VCaP (cell line): ENCODE data around the gene CYP51A1.

Experiments
- H3K27ac ChIP-seq: fragments of 450-650 bp; 2 replicates; pipeline ENCODE4 v1.5.1; 2017
- TF ChIP-seq, protein P1 (sequence below): fragments of 450-650 bp; conservative IDR thresholded peaks from 2 replicates; pipeline ENCODE4 v1.5.1; 2017; ENCODE audit warnings: mild to moderate bottlenecking, moderate library complexity

CYP51A1 gene

DNA sequence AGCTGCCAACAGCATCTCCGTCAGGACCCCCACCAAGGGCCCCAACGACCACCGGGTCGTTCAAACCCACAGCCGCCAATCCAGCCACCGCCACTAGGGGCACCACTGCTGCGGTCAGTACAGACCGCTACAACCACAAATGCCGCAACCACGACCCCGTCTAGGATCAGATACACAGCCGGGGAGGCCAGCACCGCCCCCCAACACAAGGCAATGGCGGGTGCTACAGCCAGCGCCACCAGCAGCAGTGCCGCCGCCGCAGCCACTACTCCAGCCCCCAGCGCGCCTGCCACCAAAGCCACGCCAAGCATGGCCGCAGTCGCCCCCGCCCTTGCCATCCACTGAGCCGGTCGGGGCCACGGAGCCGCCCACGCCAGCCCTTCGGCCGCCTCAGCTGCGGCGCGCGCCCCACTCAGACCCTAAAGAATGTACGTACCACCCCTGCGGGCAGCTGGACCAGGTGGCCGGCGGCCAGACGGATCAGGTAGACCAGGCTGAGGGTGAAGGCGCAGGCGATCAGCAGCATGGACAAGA lies 473 bp downstream of the CYP51A1 start:
- TF ChIP-seq, protein P1, sequence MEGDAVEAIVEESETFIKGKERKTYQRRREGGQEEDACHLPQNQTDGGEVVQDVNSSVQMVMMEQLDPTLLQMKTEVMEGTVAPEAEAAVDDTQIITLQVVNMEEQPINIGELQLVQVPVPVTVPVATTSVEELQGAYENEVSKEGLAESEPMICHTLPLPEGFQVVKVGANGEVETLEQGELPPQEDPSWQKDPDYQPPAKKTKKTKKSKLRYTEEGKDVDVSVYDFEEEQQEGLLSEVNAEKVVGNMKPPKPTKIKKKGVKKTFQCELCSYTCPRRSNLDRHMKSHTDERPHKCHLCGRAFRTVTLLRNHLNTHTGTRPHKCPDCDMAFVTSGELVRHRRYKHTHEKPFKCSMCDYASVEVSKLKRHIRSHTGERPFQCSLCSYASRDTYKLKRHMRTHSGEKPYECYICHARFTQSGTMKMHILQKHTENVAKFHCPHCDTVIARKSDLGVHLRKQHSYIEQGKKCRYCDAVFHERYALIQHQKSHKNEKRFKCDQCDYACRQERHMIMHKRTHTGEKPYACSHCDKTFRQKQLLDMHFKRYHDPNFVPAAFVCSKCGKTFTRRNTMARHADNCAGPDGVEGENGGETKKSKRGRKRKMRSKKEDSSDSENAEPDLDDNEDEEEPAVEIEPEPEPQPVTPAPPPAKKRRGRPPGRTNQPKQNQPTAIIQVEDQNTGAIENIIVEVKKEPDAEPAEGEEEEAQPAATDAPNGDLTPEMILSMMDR, result peak; percentile 96
- peak overlapping the region; percentile 97 for H3K27ac ChIP-seq

DNA sequence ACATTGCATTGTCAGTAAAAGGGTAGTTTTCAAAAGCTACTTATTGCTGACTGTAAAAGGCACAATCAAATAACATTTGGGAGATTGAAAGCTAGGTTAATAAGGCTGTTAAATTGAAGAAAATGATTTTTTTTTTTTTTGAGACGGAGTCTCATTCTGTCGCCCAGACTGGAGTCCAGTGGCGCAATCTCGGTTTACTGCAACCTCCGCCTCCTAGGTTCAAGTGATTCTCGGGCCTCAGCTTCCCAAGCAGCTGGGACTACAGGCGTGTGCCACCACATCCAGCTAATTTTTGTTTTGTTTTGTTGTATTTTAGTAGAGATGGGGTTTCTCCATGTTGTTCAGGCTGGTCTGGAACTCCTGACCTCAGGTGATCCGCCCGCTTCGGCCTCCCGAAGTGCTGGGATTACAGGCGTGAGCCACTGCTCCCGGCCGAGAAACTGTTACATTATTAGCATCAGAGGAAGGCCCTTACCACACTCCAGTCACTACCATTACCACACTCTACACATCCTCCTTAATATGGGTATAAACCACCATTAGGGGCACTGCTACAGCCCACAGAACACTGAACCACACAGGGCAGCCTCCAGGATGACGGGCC lies 1.0 kb downstream of the CYP51A1 start:
- peak overlapping the region; percentile 97 for H3K27ac ChIP-seq
- TF ChIP-seq, protein P1, result no peak

DNA sequence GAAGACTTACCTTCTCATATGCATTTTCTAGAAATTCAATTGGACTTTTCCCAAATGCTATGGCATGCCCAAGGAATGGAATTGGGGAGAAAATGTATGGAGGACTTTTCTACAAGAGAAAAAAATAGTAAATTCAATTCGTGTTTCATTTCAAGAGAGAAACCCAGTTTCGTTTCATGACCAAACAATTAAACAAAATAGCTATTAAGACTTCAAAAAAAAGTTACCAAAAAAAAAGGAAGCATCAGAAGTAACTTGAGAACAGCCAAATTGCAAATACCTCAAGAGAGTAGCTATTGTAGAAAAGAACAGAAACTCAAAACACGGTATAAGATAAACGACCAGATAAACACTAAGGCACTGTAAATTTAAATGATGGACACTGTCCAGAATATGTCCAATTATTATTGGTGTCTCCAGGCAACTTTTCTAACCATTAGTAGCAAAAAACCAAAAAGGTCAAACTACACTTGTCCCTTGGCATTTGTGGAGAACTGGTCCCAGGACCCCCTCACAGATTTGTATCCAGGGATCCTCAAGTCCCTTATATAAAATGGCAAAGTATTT lies 2.4 kb downstream of the CYP51A1 start:
- H3K27ac ChIP-seq, result peak overlapping the region; percentile 97; the same call in 1 of the 2 replicates

DNA sequence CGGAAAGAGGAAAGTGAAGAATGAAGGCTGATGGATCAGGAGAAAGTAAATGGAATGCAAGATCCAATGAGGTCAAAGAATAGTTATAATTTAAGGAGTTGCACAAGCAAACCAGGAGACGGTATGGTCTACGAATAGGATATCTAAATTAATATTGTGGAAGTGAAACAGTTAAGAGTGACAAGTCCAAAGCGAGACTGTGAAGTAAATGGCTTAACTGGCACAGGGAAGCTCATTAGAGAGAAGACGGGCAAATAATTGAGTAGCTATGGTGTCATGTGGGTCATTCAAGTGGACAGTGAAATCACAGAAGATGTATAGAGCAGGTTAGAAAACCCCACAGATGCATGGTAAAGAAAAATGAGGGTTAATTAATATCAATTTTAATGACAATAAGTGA lies 3.2 kb downstream of the CYP51A1 start:
- TF ChIP-seq, protein P1, result no peak
- no peak overlapping the region for H3K27ac ChIP-seq

More for the DNA sequence above, 2.4 kb downstream of the CYP51A1 start:
- TF ChIP-seq, protein P1, result no peak

DNA sequence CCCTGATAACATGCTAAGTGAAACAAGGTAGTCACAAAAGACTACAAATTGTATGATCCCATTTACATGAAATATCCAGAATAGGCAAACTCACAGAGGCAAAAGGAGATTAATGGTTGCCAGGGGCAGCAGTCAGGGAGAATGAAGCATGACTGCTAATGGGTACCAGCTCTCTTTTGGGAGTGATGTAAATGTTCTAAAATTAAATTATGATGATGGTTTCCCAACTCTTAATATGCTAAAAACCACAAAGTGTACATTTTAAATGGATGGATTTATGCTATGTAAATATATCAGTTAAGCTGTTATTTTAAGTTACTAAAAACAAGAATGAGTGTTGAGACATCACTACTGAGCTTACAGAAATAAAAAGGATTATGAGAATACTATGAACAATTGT lies 12.6 kb downstream of the CYP51A1 start:
- TF ChIP-seq, protein P1, result no peak
- no peak overlapping the region for H3K27ac ChIP-seq

DNA sequence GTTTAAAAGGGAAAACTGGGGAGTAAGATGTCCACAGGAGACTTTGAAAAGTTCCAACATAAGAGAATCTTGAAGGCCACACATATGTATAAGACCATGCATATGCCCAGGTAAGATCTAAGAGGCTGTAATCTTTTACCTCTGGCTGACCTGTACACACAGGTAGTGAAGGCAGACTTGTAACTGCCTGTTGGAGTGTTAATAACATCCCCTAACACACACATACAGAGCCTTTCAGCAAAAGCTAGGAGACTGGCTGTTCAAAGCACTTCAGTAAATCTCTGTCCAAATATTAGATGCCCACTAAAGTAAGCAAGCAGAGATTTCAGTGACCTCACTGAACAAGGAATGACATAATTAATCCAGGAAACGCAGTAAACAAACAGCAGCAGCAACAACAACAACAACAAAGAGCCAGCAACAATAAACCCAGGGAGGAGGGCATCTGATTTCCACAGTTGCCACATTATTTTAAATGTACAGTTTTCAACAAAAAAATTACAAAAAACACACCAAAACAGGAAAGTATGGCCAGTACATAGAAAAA lies 15.0 kb downstream of the CYP51A1 start:
- H3K27ac ChIP-seq, result no peak overlapping the region
- TF ChIP-seq, protein P1, result no peak

DNA sequence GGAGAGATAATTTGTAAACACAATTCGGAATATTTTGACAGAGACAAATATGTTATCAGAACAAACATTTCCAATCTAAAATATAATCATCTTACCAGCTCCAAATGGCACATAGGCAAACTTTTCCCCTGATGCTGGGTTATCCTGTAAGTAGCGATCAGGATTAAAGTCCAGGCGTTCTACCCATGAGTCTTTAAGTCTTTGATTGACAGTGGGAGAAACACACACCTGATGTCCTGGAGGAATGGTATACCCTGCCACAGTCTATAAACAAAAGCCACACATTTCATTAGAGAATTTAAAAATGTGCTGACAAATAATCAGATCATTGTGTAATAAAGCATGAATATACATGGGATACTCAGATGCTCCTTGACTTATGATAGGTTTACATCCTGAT lies 17.3 kb downstream of the CYP51A1 start:
- H3K27ac ChIP-seq, result no peak overlapping the region; the same call in 1 of the 2 replicates
- TF ChIP-seq, protein P1, result no peak
